Measurements from ENCODE around the gene CNTNAP2. TPM values are rescaled to one million over a fixed set of nuclear protein-coding genes. Genes with fewer than 3 reads are reported as not detected.

Gene CNTNAP2
- total RNA-seq, 2 experiments from 2014 or later, result 0.28 TPM; not detected in 1

- DNase-seq (ENCODE audit: low spot score), result no peak
- H3K4me2 ChIP-seq (ENCODE audit: low read length), result no peak overlapping the region
- no peaks in the 10 kb centered on the region for H3K9me2 ChIP-seq (ENCODE audit: insufficient read depth, low read length)
- H2AFZ ChIP-seq (ENCODE audit: low read length), result no peak overlapping the region
- no peak overlapping the region for H3K27ac ChIP-seq (ENCODE audit: low read depth, low read length, poor library complexity, severe bottlenecking)
- CTCF ChIA-PET (ENCODE audit: unreplicated experiment), result no interaction called here
- intact Hi-C loops (cut with micrococcal nuclease; ENCODE audit: unreplicated experiment), result no loop called here
- no peak overlapping the region for H3K4me3 ChIP-seq (ENCODE audit: low read depth, low read length, poor library complexity, severe bottlenecking)
- no TSS peak for BruUV-seq (replicated peaks)
- no peaks in the 10 kb centered on the region for H3K79me2 ChIP-seq (ENCODE audit: insufficient read depth, low read depth, low read length)
- no peaks in the 10 kb centered on the region for H3K36me3 ChIP-seq (ENCODE audit: insufficient read depth, low read length)
- H3K9me3 ChIP-seq (ENCODE audit: low read length), result no peaks in the 10 kb centered on the region
- no peaks in the 10 kb centered on the region for H3K4me1 ChIP-seq (ENCODE audit: insufficient read depth, low read length, poor library complexity, severe bottlenecking)
- no peak for TF ChIP-seq CTCF (conservative IDR thresholded peaks at IDR 0.05; ENCODE audit: low read length)
- no peak for TF ChIP-seq EZH2phosphoT487 (IDR thresholded peaks at IDR 0.05; ENCODE audit: borderline replicate concordance, low read depth, low read length)
- no peaks in the 10 kb centered on the region for H4K20me1 ChIP-seq (ENCODE audit: insufficient read depth, low read length)
- POLR2A ChIA-PET, result no interaction called here
These were observed 1424.7 kb downstream of the CNTNAP2 start for GRCh38 chr7:147541261-147541660.

GRCh38 chr7:147547252-147547897, 1430.8 kb downstream of the CNTNAP2 start:
- peak; percentile 11 for DNase-seq (ENCODE audit: low spot score)
- BruUV-seq (replicated peaks), result no TSS peak
- no peaks in the 10 kb centered on the region for H3K9me2 ChIP-seq (ENCODE audit: insufficient read depth, low read length)
- ChIA-PET POLR2A (no interaction called here), CTCF (ENCODE audit: unreplicated experiment) (no interaction called here)
- H3K4me3 ChIP-seq (ENCODE audit: low read depth, low read length, poor library complexity, severe bottlenecking), result no peak overlapping the region
- no peak for TF ChIP-seq EZH2phosphoT487 (IDR thresholded peaks at IDR 0.05; ENCODE audit: borderline replicate concordance, low read depth, low read length)
- peak; percentile 71 for TF ChIP-seq CTCF (conservative IDR thresholded peaks at IDR 0.05; ENCODE audit: low read length)
- intact Hi-C loops (cut with micrococcal nuclease; ENCODE audit: unreplicated experiment), result no loop called here
- no peaks in the 10 kb centered on the region for H3K4me1 ChIP-seq (ENCODE audit: insufficient read depth, low read length, poor library complexity, severe bottlenecking)
- H3K9me3 ChIP-seq (ENCODE audit: low read length), result no peaks in the 10 kb centered on the region
- no peak overlapping the region for H2AFZ ChIP-seq (ENCODE audit: low read length)
- no peaks in the 10 kb centered on the region for H3K79me2 ChIP-seq (ENCODE audit: insufficient read depth, low read depth, low read length)
- H3K4me2 ChIP-seq (ENCODE audit: low read length), result no peak overlapping the region
- no peak overlapping the region for H3K27ac ChIP-seq (ENCODE audit: low read depth, low read length, poor library complexity, severe bottlenecking)
- H3K36me3 ChIP-seq (ENCODE audit: insufficient read depth, low read length), result no peaks in the 10 kb centered on the region
- H4K20me1 ChIP-seq (ENCODE audit: insufficient read depth, low read length), result no peaks in the 10 kb centered on the region

GRCh38 chr7:147556317-147556716, 1439.7 kb downstream of the CNTNAP2 start:
- no peaks in the 10 kb centered on the region for H4K20me1 ChIP-seq (ENCODE audit: insufficient read depth, low read length)
- intact Hi-C loops (cut with micrococcal nuclease; ENCODE audit: unreplicated experiment), result no loop called here
- H3K4me3 ChIP-seq (ENCODE audit: low read depth, low read length, poor library complexity, severe bottlenecking), result no peak overlapping the region
- H3K9me3 ChIP-seq (ENCODE audit: low read length), result no peaks in the 10 kb centered on the region
- CTCF ChIA-PET (ENCODE audit: unreplicated experiment), result no interaction called here
- H3K4me2 ChIP-seq (ENCODE audit: low read length), result no peak overlapping the region
- H3K4me1 ChIP-seq (ENCODE audit: insufficient read depth, low read length, poor library complexity, severe bottlenecking), result no peaks in the 10 kb centered on the region
- no peak overlapping the region for H2AFZ ChIP-seq (ENCODE audit: low read length)
- no peak for DNase-seq (ENCODE audit: low spot score)
- H3K27ac ChIP-seq (ENCODE audit: low read depth, low read length, poor library complexity, severe bottlenecking), result no peak overlapping the region
- no peaks in the 10 kb centered on the region for H3K79me2 ChIP-seq (ENCODE audit: insufficient read depth, low read depth, low read length)
- H3K36me3 ChIP-seq (ENCODE audit: insufficient read depth, low read length), result no peaks in the 10 kb centered on the region
- no TSS peak for BruUV-seq (replicated peaks)
- TF ChIP-seq CTCF (conservative IDR thresholded peaks at IDR 0.05; ENCODE audit: low read length) (no peak), EZH2phosphoT487 (IDR thresholded peaks at IDR 0.05; ENCODE audit: borderline replicate concordance, low read depth, low read length) (no peak)
- POLR2A ChIA-PET, result interaction anchor here (0.5 kb wide), 1 partner anchor 892 kb away, joined by 4 read pairs; no protein-coding TSS in a partner anchor
- H3K9me2 ChIP-seq (ENCODE audit: insufficient read depth, low read length), result no peaks in the 10 kb centered on the region
